ENCODE results near the gene UTP25. TPM values are rescaled to one million over a fixed set of nuclear protein-coding genes. Genes with fewer than 3 reads are reported as not detected.

UTP25 gene, protein sequence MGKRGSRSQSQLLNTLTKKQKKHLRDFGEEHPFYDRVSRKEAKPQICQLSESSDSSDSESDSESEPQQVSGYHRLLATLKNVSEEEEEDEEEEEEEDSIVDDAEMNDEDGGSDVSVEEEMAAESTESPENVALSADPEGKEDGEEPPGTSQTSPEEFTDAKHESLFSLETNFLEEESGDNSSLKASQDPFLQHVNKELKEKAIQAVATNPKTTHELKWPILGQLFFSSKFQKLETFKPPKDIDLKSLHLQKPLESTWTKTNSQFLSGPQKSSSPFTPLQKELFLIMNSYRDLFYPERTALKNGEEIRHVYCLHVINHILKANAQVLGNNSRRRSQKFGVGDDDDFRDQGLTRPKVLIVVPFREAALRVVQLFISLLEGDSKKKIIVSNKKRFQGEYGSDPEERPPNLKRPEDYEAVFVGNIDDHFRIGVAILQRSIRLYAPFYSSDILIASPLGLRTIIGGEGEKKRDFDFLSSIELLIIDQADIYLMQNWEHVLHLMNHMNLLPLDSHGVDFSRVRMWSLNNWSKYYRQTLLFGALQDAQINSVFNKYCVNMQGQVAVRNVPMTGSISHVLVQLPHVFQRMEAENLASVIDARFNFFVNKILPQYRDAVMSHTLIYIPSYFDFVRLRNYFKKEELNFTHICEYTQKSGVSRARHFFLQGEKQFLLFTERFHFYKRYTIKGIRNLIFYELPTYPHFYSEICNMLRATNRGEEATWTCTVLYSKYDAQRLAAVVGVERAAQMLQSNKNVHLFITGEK
- total RNA-seq = 2.4 TPM
- long read RNA-seq, full-length matches to known transcripts = 9 of 11 reads
- long read RNA-seq, partial matches to known transcripts = 1 of 11 reads
- long read RNA-seq, other reads (novel, unspliced or antisense) = 1 of 11 reads

DNA sequence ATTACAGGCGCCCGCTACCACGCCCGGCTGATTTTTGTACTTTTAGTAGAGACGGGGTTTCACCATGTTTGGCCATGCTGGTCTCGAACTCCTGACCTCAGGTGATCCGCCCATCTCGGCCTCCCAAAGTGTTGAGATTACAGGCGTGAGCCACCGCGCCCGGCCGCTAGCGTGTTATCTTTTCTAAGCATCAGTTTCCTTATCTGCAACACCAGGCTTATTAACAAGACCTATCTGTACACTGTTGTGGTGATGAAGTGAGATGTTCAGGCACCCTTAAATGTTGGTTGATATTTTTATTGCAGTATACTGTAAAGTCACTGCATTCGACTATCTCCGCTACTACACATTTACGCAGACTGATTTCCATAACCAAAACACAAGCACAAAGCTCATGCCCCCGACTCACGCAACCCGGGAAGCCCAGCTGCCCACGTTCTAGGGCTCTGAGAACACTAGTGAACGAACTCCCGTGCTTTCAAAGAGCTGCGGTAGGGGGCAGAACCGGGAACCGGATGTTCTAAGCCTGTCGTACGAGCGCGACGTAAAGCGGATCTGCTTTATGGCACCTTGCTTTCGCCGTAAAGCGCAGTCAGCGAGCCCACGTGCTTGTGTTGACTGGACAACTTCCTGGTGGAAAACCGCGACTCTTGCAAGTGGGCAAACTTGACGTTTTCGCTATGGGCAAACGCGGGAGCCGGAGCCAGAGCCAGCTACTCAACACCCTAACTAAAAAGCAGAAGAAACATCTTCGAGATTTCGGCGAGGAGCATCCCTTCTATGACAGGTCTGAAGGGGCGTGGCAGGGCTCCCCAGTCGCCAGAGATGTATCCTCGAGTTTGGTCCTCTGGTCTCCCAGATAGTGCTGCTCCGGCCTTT, at the start of gene UTP25:
Gene UTP25, plus strand, starts transcription at position 589 of the 879 bp plus-strand sequence. Its CDS starts 92 bp downstream, at position 681.
- intact Hi-C loops (cut with micrococcal nuclease) = no loop called here
- H3K4me3 ChIP-seq = peak within 1 kb of the TSS; percentile 89
- peak; percentile 93 for DNase-seq
- TF ChIP-seq, protein P1, sequence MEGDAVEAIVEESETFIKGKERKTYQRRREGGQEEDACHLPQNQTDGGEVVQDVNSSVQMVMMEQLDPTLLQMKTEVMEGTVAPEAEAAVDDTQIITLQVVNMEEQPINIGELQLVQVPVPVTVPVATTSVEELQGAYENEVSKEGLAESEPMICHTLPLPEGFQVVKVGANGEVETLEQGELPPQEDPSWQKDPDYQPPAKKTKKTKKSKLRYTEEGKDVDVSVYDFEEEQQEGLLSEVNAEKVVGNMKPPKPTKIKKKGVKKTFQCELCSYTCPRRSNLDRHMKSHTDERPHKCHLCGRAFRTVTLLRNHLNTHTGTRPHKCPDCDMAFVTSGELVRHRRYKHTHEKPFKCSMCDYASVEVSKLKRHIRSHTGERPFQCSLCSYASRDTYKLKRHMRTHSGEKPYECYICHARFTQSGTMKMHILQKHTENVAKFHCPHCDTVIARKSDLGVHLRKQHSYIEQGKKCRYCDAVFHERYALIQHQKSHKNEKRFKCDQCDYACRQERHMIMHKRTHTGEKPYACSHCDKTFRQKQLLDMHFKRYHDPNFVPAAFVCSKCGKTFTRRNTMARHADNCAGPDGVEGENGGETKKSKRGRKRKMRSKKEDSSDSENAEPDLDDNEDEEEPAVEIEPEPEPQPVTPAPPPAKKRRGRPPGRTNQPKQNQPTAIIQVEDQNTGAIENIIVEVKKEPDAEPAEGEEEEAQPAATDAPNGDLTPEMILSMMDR (IDR thresholded peaks at IDR 0.05; ENCODE audit: borderline replicate concordance) = peak; percentile 81
- no peaks in the 10 kb centered on the region for H3K9me3 ChIP-seq (replicated peaks)
- peaks cover 41% of the 10 kb centered on the region for H3K4me1 ChIP-seq
- peak within 1 kb of the TSS; percentile 79 for H3K27ac ChIP-seq (replicated peaks)
- H3K36me3 ChIP-seq = peaks cover 24% of the 10 kb centered on the region
- H3K27me3 ChIP-seq (ENCODE audit: low read depth) = no peaks in the 10 kb centered on the region

DNA sequence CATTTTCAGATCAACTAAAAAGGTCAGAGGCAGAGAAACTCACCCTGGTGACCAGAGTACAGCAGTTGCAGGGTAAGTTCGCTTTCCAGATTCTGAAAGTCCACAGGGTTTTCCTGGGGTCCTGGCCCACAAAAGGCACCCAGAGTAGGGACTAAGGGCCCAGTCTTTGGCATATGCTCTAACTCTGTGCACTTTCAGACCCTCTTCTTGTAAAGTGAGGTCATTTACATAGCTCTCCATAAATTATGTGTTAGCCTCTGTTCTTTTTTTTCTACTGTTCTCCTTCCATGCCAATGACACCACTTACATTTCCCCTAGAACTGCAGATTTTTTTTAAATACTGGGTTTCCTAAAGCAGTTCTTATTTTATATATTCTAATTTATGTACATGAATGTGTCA, 49.7 kb upstream of the UTP25 start:
- DNase-seq = no peak
- intact Hi-C loops (cut with micrococcal nuclease) = no loop called here

DNA sequence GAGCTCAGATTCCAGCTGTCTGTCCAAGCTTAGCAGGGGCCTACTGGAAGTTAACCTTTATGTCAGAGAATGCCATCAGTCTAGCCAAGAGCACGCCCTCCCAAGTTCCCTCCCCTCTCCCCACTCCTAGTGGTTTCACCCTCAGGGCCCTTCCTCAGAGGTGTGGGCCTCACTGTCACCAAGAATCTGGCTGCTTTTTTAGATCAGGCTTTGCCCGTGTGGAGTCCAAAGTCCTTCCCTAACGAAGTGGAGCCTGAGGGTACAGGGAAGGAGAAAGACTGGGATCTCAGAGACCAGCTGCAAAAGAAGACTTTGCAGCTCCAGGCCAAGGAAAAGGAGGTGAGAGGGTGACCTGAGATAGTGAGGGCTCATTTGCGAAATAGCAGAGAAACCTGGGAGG, 47.5 kb upstream of the UTP25 start:
- no peaks in the 10 kb centered on the region for H3K27me3 ChIP-seq (ENCODE audit: low read depth)
- H3K36me3 ChIP-seq = peaks cover 7% of the 10 kb centered on the region
- no peak overlapping the region for H3K4me3 ChIP-seq
- no peak overlapping the region for H3K27ac ChIP-seq (replicated peaks)
- peaks cover 29% of the 10 kb centered on the region for H3K4me1 ChIP-seq
- intact Hi-C loops (cut with micrococcal nuclease) = no loop called here
- no peaks in the 10 kb centered on the region for H3K9me3 ChIP-seq (replicated peaks)
- DNase-seq = no peak
- TF ChIP-seq, protein P1 (IDR thresholded peaks at IDR 0.05; ENCODE audit: borderline replicate concordance) = no peak

More for the DNA sequence above, 49.7 kb upstream of the UTP25 start:
- H3K9me3 ChIP-seq (replicated peaks) = no peaks in the 10 kb centered on the region
- H3K27ac ChIP-seq (replicated peaks) = no peak overlapping the region
- H3K27me3 ChIP-seq (ENCODE audit: low read depth) = no peaks in the 10 kb centered on the region
- TF ChIP-seq, protein P1 (IDR thresholded peaks at IDR 0.05; ENCODE audit: borderline replicate concordance) = no peak
- peaks cover 7% of the 10 kb centered on the region for H3K36me3 ChIP-seq
- peaks cover 11% of the 10 kb centered on the region for H3K4me1 ChIP-seq
- no peak overlapping the region for H3K4me3 ChIP-seq

DNA sequence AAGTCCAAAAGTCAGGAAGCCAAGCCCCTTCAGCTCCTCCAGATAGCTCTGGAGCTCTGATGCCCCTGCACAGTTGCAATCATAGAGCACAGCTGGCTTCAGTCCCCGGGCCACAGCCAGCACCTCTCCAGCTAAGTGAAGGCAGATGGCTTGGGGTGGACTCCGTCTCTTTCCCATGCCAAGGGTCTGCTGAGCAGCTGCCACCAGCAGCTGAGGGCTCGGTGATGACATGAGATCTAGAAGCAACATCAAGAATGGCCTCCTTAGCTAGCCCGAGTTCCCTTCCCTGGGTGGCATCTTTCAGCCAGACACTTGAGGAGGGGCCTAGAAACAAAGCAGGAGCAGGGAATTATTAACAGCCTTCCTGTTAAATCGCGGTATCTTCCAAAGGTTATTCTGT, 44.4 kb upstream of the UTP25 start:
- no peaks in the 10 kb centered on the region for H3K27me3 ChIP-seq (ENCODE audit: low read depth)
- H3K4me1 ChIP-seq = peaks cover 59% of the 10 kb centered on the region
- H3K27ac ChIP-seq (replicated peaks) = peak overlapping the region; percentile 89
- intact Hi-C loops (cut with micrococcal nuclease) = no loop called here
- H3K9me3 ChIP-seq (replicated peaks) = no peaks in the 10 kb centered on the region
- DNase-seq = no peak
- TF ChIP-seq, protein P1 (IDR thresholded peaks at IDR 0.05; ENCODE audit: borderline replicate concordance) = no peak
- H3K36me3 ChIP-seq = peaks cover 7% of the 10 kb centered on the region
- peak overlapping the region; percentile 75 for H3K4me3 ChIP-seq
